K562 (cell line): ENCODE measurements around the gene MEPE. TPM values are rescaled to one million over a fixed set of nuclear protein-coding genes. Genes with fewer than 3 reads are reported as not detected.

Source experiments
- ARHGAP35 ChIP-seq: fragments of 450-650 bp; IDR thresholded peaks from 2 replicates; pipeline ENCODE4 v1.6.1; 2018; ENCODE audit not compliant: partially characterized antibody
- ATF1 ChIP-seq, 2 experiments: fragments of 450-650 bp in 1 of 2; IDR thresholded peaks; 2 replicates each; pipeline ENCODE4 v1.6.1; 2016; ENCODE audit warnings: missing compliant biosample characterization in 1 of 2, missing genetic modification characterization in 1 of 2
- FOXO4 ChIP-seq: fragments of 450-650 bp; formaldehyde crosslinking; IDR thresholded peaks from 2 replicates; pipeline ENCODE4 v1.4.0; 2020; ENCODE audit warnings: mild to moderate bottlenecking, moderate library complexity
- PRDM10 ChIP-seq: fragments of 450-650 bp; IDR thresholded peaks from 2 replicates; pipeline ENCODE4 v1.6.1; 2018; ENCODE audit not compliant: partially characterized antibody
- ZNF224 ChIP-seq: sonication (generic); formaldehyde crosslinking; IDR thresholded peaks from 2 replicates; pipeline ENCODE4 v1.8.0; 2022; ENCODE audit warnings: mild to moderate bottlenecking, missing genetic modification reagents
- ZSCAN29 ChIP-seq: fragments of 450-650 bp; IDR thresholded peaks from 2 replicates; pipeline ENCODE4 v1.6.1; 2017
- polyA plus RNA-seq, 8 experiments: library from polyadenylated mRNA; depleted of rRNA in 4 of 8; stranded (reverse) in 5 of 8; unstranded in 3 of 8; fragments of >200 nt; fragmentation: Nextera tagmentation in 2 of 8; fragmentation: Illumina TruSeq in 1 of 8; extraction: Ambion mirVana in 2 of 8; extraction: Trizol in 1 of 8; gene quantifications; 2 replicates each; pipeline versions ENCODE4 v1.2.1 to v1.2.3, GENCODE V29; 2011 to 2014; ENCODE audit warnings: inconsistent platforms in 1 of 8, missing spikeins in 1 of 8
- total RNA-seq, 7 experiments: library from RNA; depleted of rRNA in 6 of 7; stranded (reverse); fragments of >200 nt in 6 of 7; fragmentation: Illumina TruSeq in 2 of 7; extraction: Trizol in 2 of 7; gene quantifications; 2 replicates each; pipeline versions ENCODE4 v1.2.1 to v1.2.3, GENCODE V29; 2011 to 2021; ENCODE audit warnings: low replicate concordance in 1 of 7

Gene MEPE
- total and polyA plus RNA-seq, 9 of the 15 experiments (the other 6 are each of a cell fraction or from before 2014, with no cell fraction given): not detected

GRCh38 chr4:87851332-87851731 lies 18.6 kb downstream of the MEPE start (continued):
- TF ChIP-seq PRDM10: no peak
- no peak for TF ChIP-seq ZSCAN29
- no peak for TF ChIP-seq ARHGAP35
- TF ChIP-seq FOXO4: no peak
- no peak for TF ChIP-seq ATF1 (CRISPR knock-in tag; IDR thresholded peaks at IDR 0.05)
- TF ChIP-seq ATF1 (tag; IDR thresholded peaks at IDR 0.05): no peak
- no peak for TF ChIP-seq ZNF224
